ENCODE results near the gene SEC14L5. TPM values are rescaled to one million over a fixed set of nuclear protein-coding genes. Genes with fewer than 3 reads are reported as not detected.

Gene SEC14L5
- total and polyA plus RNA-seq, 2 donors (not counting 3 experiments of a cell fraction or from before 2014, with no cell fraction given): not detected

GRCh38 chr16:5033256-5034166 is 75.4 kb downstream of the SEC14L5 start, which contains the start of gene NAGPA:
Gene NAGPA (minus strand): TSS chr16:5033935. CDS start chr16:5033914, 21 bp downstream.
- no peaks in the 10 kb centered on the region for H3K79me2 ChIP-seq (ENCODE audit: control insufficient read depth, insufficient read depth, low read length)
- FAIRE-seq: peak; percentile 81
- intact Hi-C loops (cut with micrococcal nuclease): loop anchor here (2.0 to 5.0 kb wide), 2 partner anchors 63 to 76 kb away; partner anchors contain the start of genes EEF2KMT and SEC14L5

More at GRCh38 chr16:5033256-5034166, 75.4 kb downstream of the SEC14L5 start, which contains the start of gene NAGPA:
- ChIA-PET POLR2A (interaction anchor here (0.6 to 0.7 kb wide), 3 partner anchors 13 to 65 kb away, joined by 3 to 5 read pairs (median 4); no protein-coding TSS in a partner anchor), CTCF (interaction anchor here (1.1 to 2.0 kb wide), 3 partner anchors 9 to 51 kb away, joined by 3 to 11 read pairs (median 3); no protein-coding TSS in a partner anchor)
- H4K20me1 ChIP-seq (replicated peaks; ENCODE audit: control insufficient read depth, extremely low read depth, insufficient read depth, low read length): no peaks in the 10 kb centered on the region
- peak within 1 kb of the TSS; percentile 47 to 86 (median 83) for H3K4me3 ChIP-seq (replicated peaks in 1 of 3; ENCODE audit: insufficient read depth in 1 of 3, low read depth in 1 of 3, low read length in 3 of 3)
- no peaks in the 10 kb centered on the region for H3K9me3 ChIP-seq (replicated peaks; ENCODE audit: control insufficient read depth, insufficient read depth, low read length)
- peak within 1 kb of the TSS; percentile 100 for H3K4me2 ChIP-seq (ENCODE audit: insufficient read depth, low read length)
- BruUV-seq (replicated peaks): TSS peak; percentile 55
- dilution Hi-C loops (cut with MboI; ENCODE audit: extremely low pct_ligation_motif_present, low sequenced_read_pairs): no loop called here
- no peaks in the 10 kb centered on the region for H3K27me3 ChIP-seq (ENCODE audit: control insufficient read depth in 2 of 2, insufficient read depth in 2 of 2, low read length in 2 of 2)
- peak within 1 kb of the TSS; percentile 72 for H3K9ac ChIP-seq (replicated peaks; ENCODE audit: extremely low read depth, insufficient read depth, low read length)
- peak within 1 kb of the TSS; percentile 28 for H3K27ac ChIP-seq (ENCODE audit: insufficient read depth, low read depth, low read length)
- DNase-seq (ENCODE audit: low read depth, low spot score): peak; percentile 81
- TF ChIP-seq MAX (IDR thresholded peaks at IDR 0.05; ENCODE audit: insufficient read depth, insufficient read length) (peak; percentile 93), POLR2A (IDR thresholded peaks at IDR 0.05; ENCODE audit: low read depth, low read length) (peak; percentile 82), JUN (IDR thresholded peaks at IDR 0.05; ENCODE audit: borderline replicate concordance, insufficient read depth, insufficient read length, low read depth) (no peak), POLR2AphosphoS5 (IDR thresholded peaks at IDR 0.05; ENCODE audit: insufficient read depth, low read depth, low read length) (peak; percentile 86)
- TF ChIP-seq, protein P1, sequence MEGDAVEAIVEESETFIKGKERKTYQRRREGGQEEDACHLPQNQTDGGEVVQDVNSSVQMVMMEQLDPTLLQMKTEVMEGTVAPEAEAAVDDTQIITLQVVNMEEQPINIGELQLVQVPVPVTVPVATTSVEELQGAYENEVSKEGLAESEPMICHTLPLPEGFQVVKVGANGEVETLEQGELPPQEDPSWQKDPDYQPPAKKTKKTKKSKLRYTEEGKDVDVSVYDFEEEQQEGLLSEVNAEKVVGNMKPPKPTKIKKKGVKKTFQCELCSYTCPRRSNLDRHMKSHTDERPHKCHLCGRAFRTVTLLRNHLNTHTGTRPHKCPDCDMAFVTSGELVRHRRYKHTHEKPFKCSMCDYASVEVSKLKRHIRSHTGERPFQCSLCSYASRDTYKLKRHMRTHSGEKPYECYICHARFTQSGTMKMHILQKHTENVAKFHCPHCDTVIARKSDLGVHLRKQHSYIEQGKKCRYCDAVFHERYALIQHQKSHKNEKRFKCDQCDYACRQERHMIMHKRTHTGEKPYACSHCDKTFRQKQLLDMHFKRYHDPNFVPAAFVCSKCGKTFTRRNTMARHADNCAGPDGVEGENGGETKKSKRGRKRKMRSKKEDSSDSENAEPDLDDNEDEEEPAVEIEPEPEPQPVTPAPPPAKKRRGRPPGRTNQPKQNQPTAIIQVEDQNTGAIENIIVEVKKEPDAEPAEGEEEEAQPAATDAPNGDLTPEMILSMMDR (IDR thresholded peaks at IDR 0.05; ENCODE audit: extremely low read depth in 1 of 2, insufficient read depth in 1 of 2, low read depth in 1 of 2, low read length in 2 of 2): no peak
- H2AFZ ChIP-seq (ENCODE audit: low read depth, low read length): peak within 1 kb of the TSS; percentile 99
- H3K36me3 ChIP-seq (ENCODE audit: control insufficient read depth in 2 of 2, extremely low read depth in 1 of 2, insufficient read depth in 2 of 2, low read length in 2 of 2): no peaks in the 10 kb centered on the region
- no peaks in the 10 kb centered on the region for H3K9me1 ChIP-seq (replicated peaks; ENCODE audit: control insufficient read depth, extremely low read depth, insufficient read depth, low read length)
- peaks cover 12% of the 10 kb centered on the region for H3K4me1 ChIP-seq (ENCODE audit: control insufficient read depth, extremely low read depth, insufficient read depth, low read length)

Data from endothelial cell of umbilical vein (primary cell).